NCI-H2196 treated with DMSO at 0.1 percent for 48 hours (cell line): ENCODE measurements around the gene TMEM52B.
"Not testable (repeated sequence)": the region's sequence is repeated elsewhere in the genome, so short reads cannot be mapped to it uniquely, and the experiment has no call there.

Experiments
- DNase-seq: peaks from one replicate; lab custom pipeline; 2025; ENCODE audit not compliant: unreplicated experiment; lab: John Stamatoyannopoulos, UW

The TMEM52B gene

GRCh38 chr12:10170216-10170615 lies 8.6 kb upstream of the TMEM52B start:
- DNase-seq, result no peak

GRCh38 chr12:10171973-10172728 lies 6.7 kb upstream of the TMEM52B start, which contains the start of gene OLR1:
TSS of gene OLR1 (minus strand) at chr12:10172132. CDS start at chr12:10172077, 55 bp downstream.
- no peak for DNase-seq

- no peak for DNase-seq
Observed at GRCh38 chr12:10174986-10175614, 3.7 kb upstream of the TMEM52B start.

- DNase-seq, result no peak
Observed at GRCh38 chr12:10175846-10176636, 2.8 kb upstream of the TMEM52B start.

GRCh38 chr12:10179776-10180181 lies 947 bp downstream of the TMEM52B start:
- no peak for DNase-seq

GRCh38 chr12:10182354-10183049 lies 3.7 kb downstream of the TMEM52B start:
- no peak for DNase-seq

- DNase-seq, result no peak
Observed at GRCh38 chr12:10184261-10184843, 5.5 kb downstream of the TMEM52B start.

GRCh38 chr12:10186299-10186698 lies 7.5 kb downstream of the TMEM52B start:
- no peak for DNase-seq

- not testable (repeated sequence) for DNase-seq
Observed at GRCh38 chr12:10186958-10187357, 8.1 kb downstream of the TMEM52B start.

- DNase-seq, result no peak
Observed at GRCh38 chr12:10189653-10190052, 10.8 kb downstream of the TMEM52B start.

- DNase-seq, result no peak
Observed at GRCh38 chr12:10190558-10191388, 11.9 kb downstream of the TMEM52B start.

GRCh38 chr12:10191865-10192264 lies 13.0 kb downstream of the TMEM52B start:
- no peak for DNase-seq

- DNase-seq, result no peak
Observed at GRCh38 chr12:10194160-10194670, 15.4 kb downstream of the TMEM52B start.

GRCh38 chr12:10196210-10196609 lies 17.4 kb downstream of the TMEM52B start:
- no peak for DNase-seq

GRCh38 chr12:10197879-10198278 lies 19.0 kb downstream of the TMEM52B start:
- no peak for DNase-seq

- DNase-seq, result not testable (repeated sequence)
Observed at GRCh38 chr12:10204495-10204894, 25.7 kb downstream of the TMEM52B start.

GRCh38 chr12:10205220-10205807 lies 26.5 kb downstream of the TMEM52B start:
- DNase-seq, result no peak

- DNase-seq, result no peak
Observed at GRCh38 chr12:10207136-10207535, 28.3 kb downstream of the TMEM52B start.

- no peak for DNase-seq
Observed at GRCh38 chr12:10210225-10210624, 31.4 kb downstream of the TMEM52B start.
